HepG2 (cell line): Measurements from ENCODE around the gene MTM1. TPM values are rescaled to one million over a fixed set of nuclear protein-coding genes. Genes with fewer than 3 reads are reported as not detected.

Experiments used
- AGO2 ChIP-seq: fragments of 200-400 bp; formaldehyde crosslinking; optimal IDR thresholded peaks from 2 replicates; pipeline ENCODE3; 2017; ENCODE audit warnings: mild to moderate bottlenecking, low read depth, low read length, moderate library complexity
- ETS1 ChIP-seq: sonication (generic); formaldehyde crosslinking; IDR thresholded peaks from 2 replicates; pipeline ENCODE4 v1.4.0; 2020; ENCODE audit warnings: missing genetic modification reagents
- HMG20B ChIP-seq: conservative IDR thresholded peaks from 2 replicates; pipeline ENCODE4 v1.6.1; 2016; ENCODE audit warnings: missing genetic modification reagents, missing compliant biosample characterization
- IKZF1 ChIP-seq: fragments of 450-650 bp; IDR thresholded peaks from 2 replicates; pipeline ENCODE4 v1.7.1; 2016
- IRF1 ChIP-seq: sonication (generic); formaldehyde crosslinking; IDR thresholded peaks from 2 replicates; pipeline ENCODE4 v1.4.0; 2020; ENCODE audit warnings: low read depth, mild to moderate bottlenecking, missing genetic modification reagents
- MED8 ChIP-seq: sonication (generic); formaldehyde crosslinking; IDR thresholded peaks from 2 replicates; pipeline ENCODE4 v1.8.1; 2023; ENCODE audit warnings: mild to moderate bottlenecking, missing genetic modification reagents; ENCODE audit not compliant: insufficient replicate concordance
- MIER3 ChIP-seq: IDR thresholded peaks from 2 replicates; pipeline ENCODE4 v1.6.1; 2016; ENCODE audit warnings: missing compliant biosample characterization, borderline replicate concordance
- MNT ChIP-seq: fragments of 450-650 bp; IDR thresholded peaks from 2 replicates; pipeline ENCODE4 v1.6.1; 2016
- MYC ChIP-seq: sonication (generic); formaldehyde crosslinking; IDR thresholded peaks from 2 replicates; pipeline ENCODE4 v1.9.0; 2021; ENCODE audit warnings: missing genetic modification reagents, borderline replicate concordance
- NCOA5 ChIP-seq: sonication (generic); formaldehyde crosslinking; IDR thresholded peaks from 2 replicates; pipeline ENCODE4 v1.4.0; 2020; ENCODE audit warnings: missing genetic modification reagents
- RXRA ChIP-seq: sonication (generic); formaldehyde crosslinking; IDR thresholded peaks from 2 replicates; pipeline ENCODE4 v1.5.1; 2020; ENCODE audit warnings: missing genetic modification reagents
- SCMH1 ChIP-seq: sonication (generic); formaldehyde crosslinking; IDR thresholded peaks from 2 replicates; pipeline ENCODE4 v1.9.0; 2021; ENCODE audit warnings: missing genetic modification reagents, mild to moderate bottlenecking, borderline replicate concordance
- TEF ChIP-seq: sonication (generic); formaldehyde crosslinking; IDR thresholded peaks from 2 replicates; pipeline ENCODE4 v1.5.0; 2020; ENCODE audit warnings: missing genetic modification reagents
- TERF1 ChIP-seq: sonication (generic); formaldehyde crosslinking; IDR thresholded peaks from 2 replicates; pipeline ENCODE4 v1.8.0; 2022; ENCODE audit warnings: mild to moderate bottlenecking, missing genetic modification reagents, moderate library complexity
- TRIM24 ChIP-seq: sonication (generic); formaldehyde crosslinking; IDR thresholded peaks from 2 replicates; pipeline ENCODE4 v1.8.0; 2022; ENCODE audit warnings: mild to moderate bottlenecking, missing genetic modification reagents
- ZFYVE20 ChIP-seq: sonication (generic); formaldehyde crosslinking; IDR thresholded peaks from 2 replicates; pipeline ENCODE4 v1.8.0; 2023; ENCODE audit warnings: low read depth, mild to moderate bottlenecking, moderate library complexity, missing genetic modification reagents, borderline replicate concordance
- ZKSCAN5 ChIP-seq: sonication (generic); formaldehyde crosslinking; IDR thresholded peaks from 2 replicates; pipeline ENCODE4 v1.5.1; 2020; ENCODE audit warnings: mild to moderate bottlenecking, missing genetic modification reagents
- ZNF296 ChIP-seq: sonication (generic); formaldehyde crosslinking; conservative IDR thresholded peaks from 2 replicates; pipeline ENCODE4 v1.5.0; 2020; ENCODE audit warnings: mild to moderate bottlenecking, missing genetic modification reagents
- ZNF34 ChIP-seq: sonication (generic); formaldehyde crosslinking; IDR thresholded peaks from 2 replicates; pipeline ENCODE4 v1.4.0; 2020; ENCODE audit warnings: mild to moderate bottlenecking, missing genetic modification reagents, borderline replicate concordance
- ZNF556 ChIP-seq: sonication (generic); formaldehyde crosslinking; IDR thresholded peaks from 2 replicates; pipeline ENCODE4 v1.4.0; 2020; ENCODE audit warnings: mild to moderate bottlenecking, missing genetic modification reagents, borderline replicate concordance
- ZNF589 ChIP-seq: sonication (generic); formaldehyde crosslinking; conservative IDR thresholded peaks from 2 replicates; pipeline ENCODE4 v1.8.0; 2022; ENCODE audit warnings: mild to moderate bottlenecking, moderate library complexity, missing genetic modification reagents
- ZNF598 ChIP-seq: sonication (generic); formaldehyde crosslinking; IDR thresholded peaks from 2 replicates; pipeline ENCODE4 v1.5.1; 2020; ENCODE audit warnings: mild to moderate bottlenecking, missing genetic modification reagents, borderline replicate concordance
- ZNF652 ChIP-seq: IDR thresholded peaks from 2 replicates; pipeline ENCODE4 v1.6.1; 2016; ENCODE audit warnings: low read depth, borderline replicate concordance
- ZNF703 ChIP-seq: sonication (generic); formaldehyde crosslinking; IDR thresholded peaks from 2 replicates; pipeline ENCODE4 v1.5.1; 2020; ENCODE audit warnings: missing genetic modification reagents, mild to moderate bottlenecking, moderate library complexity, borderline replicate concordance
- polyA plus RNA-seq, 8 experiments: library from polyadenylated mRNA; depleted of rRNA in 3 of 8; stranded (reverse) in 7 of 8; unstranded in 1 of 8; fragments of >200 nt; fragmentation: Illumina TruSeq in 4 of 8; extraction: Trizol in 4 of 8; gene quantifications; 2 replicates each; pipeline versions ENCODE4 v1.2.1 to v1.2.3, GENCODE V29; 2011 to 2016; ENCODE audit warnings: low read depth in 4 of 8, missing spikeins in 1 of 8, mixed read lengths in 1 of 8; ENCODE audit not compliant: insufficient read depth in 1 of 8
- total RNA-seq, 5 experiments: library from RNA; depleted of rRNA; stranded (reverse); fragments of >200 nt; fragmentation: Illumina TruSeq; extraction: Trizol; gene quantifications; 2 replicates each; pipeline ENCODE4 v1.2.3, GENCODE V29; 2016; ENCODE audit warnings: low read depth in 1 of 5

Gene MTM1
- total and polyA plus RNA-seq, 2 of the 13 experiments (the other 11 are each of a cell fraction or from before 2014, with no cell fraction given) = 12.0 to 15.2 TPM

- TF ChIP-seq TERF1 (CRISPR knock-in tag) (no peak), ZFYVE20 (no peak), ZNF556 (no peak), ZNF652 (CRISPR knock-in tag) (no peak), ZNF598 (CRISPR knock-in tag) (no peak), RXRA (CRISPR knock-in tag) (no peak; the same call in 1 of the 2 replicates), AGO2 (no peak), MED8 (CRISPR knock-in tag) (no peak), ZNF34 (CRISPR knock-in tag) (no peak), ZNF296 (CRISPR knock-in tag) (no peak), HMG20B (CRISPR knock-in tag) (no peak), TEF (CRISPR knock-in tag) (no peak), MYC (no peak), TRIM24 (no peak), NCOA5 (CRISPR knock-in tag) (no peak), ZNF589 (CRISPR knock-in tag) (no peak), MIER3 (no peak), ZKSCAN5 (CRISPR knock-in tag) (no peak), IKZF1 (no peak), ETS1 (no peak), IRF1 (CRISPR knock-in tag) (no peak), SCMH1 (CRISPR knock-in tag) (no peak), MNT (no peak), ZNF703 (CRISPR knock-in tag) (no peak; the same call in 1 of the 2 replicates)
Observed at GRCh38 chrX:150547375-150548115, 20.9 kb upstream of the MTM1 start (continued).
